Chondrocyte (in vitro differentiated cells): ENCODE results near the gene AFF2. TPM values are rescaled to one million over a fixed set of nuclear protein-coding genes. Genes with fewer than 3 reads are reported as not detected.

Experiments
- DNase-seq: peaks from one replicate; pipeline ENCODE4 v3.0.0; 2021; ENCODE audit warnings: mixed read lengths, low spot score
- H3K27ac Mint-ChIP-seq: one replicate; pipeline ENCODE4 v1.8.0; 2021; ENCODE audit warnings: mild to moderate bottlenecking, moderate library complexity, mixed read lengths; ENCODE audit not compliant: unreplicated experiment
- H3K27me3 Mint-ChIP-seq: 2 replicates; pipeline ENCODE4 v1.8.0; 2021; ENCODE audit warnings: low read depth, mixed read lengths
- H3K36me3 Mint-ChIP-seq: 2 replicates; pipeline ENCODE4 v1.8.0; 2021; ENCODE audit warnings: low read depth, mixed read lengths
- H3K4me1 Mint-ChIP-seq: 2 replicates; pipeline ENCODE4 v1.8.0; 2021; ENCODE audit warnings: low read depth, mild to moderate bottlenecking, mixed read lengths
- H3K4me3 Mint-ChIP-seq: one replicate; pipeline ENCODE4 v1.8.0; 2021; ENCODE audit warnings: mild to moderate bottlenecking, moderate library complexity, mixed read lengths; ENCODE audit not compliant: unreplicated experiment
- H3K9me3 Mint-ChIP-seq: 2 replicates; pipeline ENCODE4 v1.8.0; 2021; ENCODE audit warnings: low read depth, mixed read lengths
- total RNA-seq: library from RNA; stranded (reverse); gene quantifications from 3 replicates; pipeline ENCODE4 v1.2.1, GENCODE V29; 2021
- TF ChIP-seq, protein P1 (sequence below): fragments of 200-600 bp; sonication (generic); IDR thresholded peaks from 2 replicates; pipeline ENCODE4 v1.5.0; 2021; ENCODE audit warnings: antibody characterized with exemption, mild to moderate bottlenecking, moderate library complexity

Gene AFF2
- total RNA-seq, 1 donor from 2014 or later = 22.4 TPM

DNA sequence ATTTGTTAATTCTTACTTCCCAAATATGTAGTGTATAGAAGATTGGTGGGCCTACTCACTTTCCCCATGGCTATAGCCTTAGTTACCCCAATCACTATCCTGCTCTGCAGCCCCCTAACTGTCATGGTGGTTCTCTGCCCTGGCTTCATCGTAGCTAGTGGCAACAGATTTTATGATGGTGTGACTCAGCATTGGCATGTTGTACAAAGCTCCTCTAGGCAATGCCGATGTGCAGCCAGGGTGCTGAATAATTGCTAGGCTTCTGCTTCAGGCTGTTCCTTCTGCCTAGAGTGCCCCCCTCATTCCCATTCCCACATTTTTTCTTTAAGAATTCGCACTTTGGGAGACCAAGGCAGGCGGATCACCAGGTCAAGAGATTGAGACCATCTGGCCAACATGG is 35.2 kb downstream of the AFF2 start:
- TF ChIP-seq, protein P1, sequence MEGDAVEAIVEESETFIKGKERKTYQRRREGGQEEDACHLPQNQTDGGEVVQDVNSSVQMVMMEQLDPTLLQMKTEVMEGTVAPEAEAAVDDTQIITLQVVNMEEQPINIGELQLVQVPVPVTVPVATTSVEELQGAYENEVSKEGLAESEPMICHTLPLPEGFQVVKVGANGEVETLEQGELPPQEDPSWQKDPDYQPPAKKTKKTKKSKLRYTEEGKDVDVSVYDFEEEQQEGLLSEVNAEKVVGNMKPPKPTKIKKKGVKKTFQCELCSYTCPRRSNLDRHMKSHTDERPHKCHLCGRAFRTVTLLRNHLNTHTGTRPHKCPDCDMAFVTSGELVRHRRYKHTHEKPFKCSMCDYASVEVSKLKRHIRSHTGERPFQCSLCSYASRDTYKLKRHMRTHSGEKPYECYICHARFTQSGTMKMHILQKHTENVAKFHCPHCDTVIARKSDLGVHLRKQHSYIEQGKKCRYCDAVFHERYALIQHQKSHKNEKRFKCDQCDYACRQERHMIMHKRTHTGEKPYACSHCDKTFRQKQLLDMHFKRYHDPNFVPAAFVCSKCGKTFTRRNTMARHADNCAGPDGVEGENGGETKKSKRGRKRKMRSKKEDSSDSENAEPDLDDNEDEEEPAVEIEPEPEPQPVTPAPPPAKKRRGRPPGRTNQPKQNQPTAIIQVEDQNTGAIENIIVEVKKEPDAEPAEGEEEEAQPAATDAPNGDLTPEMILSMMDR = no peak
- no peaks in the 10 kb centered on the region for H3K9me3 Mint-ChIP-seq

DNA sequence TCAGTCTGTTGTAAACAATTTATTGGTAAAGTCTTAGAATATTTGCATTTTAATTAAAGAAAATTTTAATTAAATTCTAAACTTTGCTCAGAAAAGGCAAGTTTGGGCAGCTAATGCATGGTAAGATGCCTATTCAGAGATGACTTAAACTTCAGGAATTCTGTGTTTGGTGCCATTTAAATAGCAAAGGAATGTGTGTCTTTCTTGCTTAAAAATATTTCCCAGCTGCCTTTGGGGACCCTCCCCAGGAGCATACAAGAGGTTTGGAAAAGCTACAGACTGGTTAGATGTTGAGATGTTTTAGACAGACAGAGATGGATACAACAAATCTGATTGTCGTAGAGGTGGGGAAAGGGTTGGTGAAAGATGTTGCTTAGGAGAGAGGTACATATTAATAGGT is 36.5 kb downstream of the AFF2 start:
- H3K27me3 Mint-ChIP-seq = no peaks in the 10 kb centered on the region
- H3K27ac Mint-ChIP-seq = peak overlapping the region; percentile 15
- no peak for DNase-seq
- peaks cover 36% of the 10 kb centered on the region for H3K4me1 Mint-ChIP-seq
- no peak overlapping the region for H3K4me3 Mint-ChIP-seq
- no peaks in the 10 kb centered on the region for H3K36me3 Mint-ChIP-seq
- TF ChIP-seq, protein P1 = no peak
- H3K9me3 Mint-ChIP-seq = no peaks in the 10 kb centered on the region

More for the DNA sequence above, 35.2 kb downstream of the AFF2 start:
- Mint-ChIP-seq H3K27ac (no peak overlapping the region), H3K27me3 (no peaks in the 10 kb centered on the region), H3K4me1 (peaks cover 36% of the 10 kb centered on the region), H3K4me3 (no peak overlapping the region), H3K36me3 (no peaks in the 10 kb centered on the region)
- no peak for DNase-seq

DNA sequence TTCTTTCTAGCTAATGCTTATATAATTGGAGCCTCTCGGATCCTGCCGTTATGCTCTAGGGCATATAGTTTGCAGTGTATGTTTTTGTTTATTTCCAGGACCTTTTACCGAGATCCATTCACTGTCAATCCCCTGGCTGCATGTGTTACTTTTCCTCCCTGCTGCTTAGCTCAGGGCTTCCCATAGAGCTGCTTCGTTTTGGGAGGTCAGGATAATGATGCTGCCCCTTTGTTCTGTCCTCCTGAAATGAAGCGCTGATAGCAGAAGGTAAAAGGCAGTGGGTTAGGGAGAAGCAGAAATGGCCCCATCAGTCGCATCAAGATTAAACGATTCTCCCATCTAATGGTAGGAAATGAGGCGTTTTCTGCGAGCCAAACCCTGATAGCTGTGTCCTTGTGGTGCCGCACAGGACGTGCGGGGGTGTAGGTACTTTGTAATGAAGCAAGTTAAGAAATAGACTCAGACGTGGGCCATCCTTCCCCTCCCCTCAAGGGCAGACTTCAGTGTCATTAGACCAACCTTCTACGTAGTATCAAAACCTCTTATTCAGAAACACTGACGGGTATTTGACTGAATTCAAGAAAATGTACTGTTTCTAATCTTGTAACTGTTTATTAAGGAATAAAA is 37.3 kb downstream of the AFF2 start:
- Mint-ChIP-seq H3K4me3 (no peak overlapping the region), H3K27ac (no peak overlapping the region), H3K9me3 (no peaks in the 10 kb centered on the region), H3K4me1 (peaks cover 36% of the 10 kb centered on the region), H3K27me3 (no peaks in the 10 kb centered on the region), H3K36me3 (no peaks in the 10 kb centered on the region)
- TF ChIP-seq, protein P1 = no peak
- no peak for DNase-seq

- H3K36me3 Mint-ChIP-seq = no peaks in the 10 kb centered on the region
- TF ChIP-seq, protein P1 = no peak
- H3K9me3 Mint-ChIP-seq = no peaks in the 10 kb centered on the region
- no peaks in the 10 kb centered on the region for H3K27me3 Mint-ChIP-seq
- H3K4me1 Mint-ChIP-seq = peaks cover 36% of the 10 kb centered on the region
- no peak overlapping the region for H3K27ac Mint-ChIP-seq
- no peak for DNase-seq
- H3K4me3 Mint-ChIP-seq = no peak overlapping the region
These were observed 38.2 kb downstream of the AFF2 start for GRCh38 chrX:148538582-148538981.

- H3K4me3 Mint-ChIP-seq = no peak overlapping the region
- TF ChIP-seq, protein P1 = no peak
- H3K27ac Mint-ChIP-seq = no peak overlapping the region
- H3K9me3 Mint-ChIP-seq = no peaks in the 10 kb centered on the region
- no peak for DNase-seq
- H3K36me3 Mint-ChIP-seq = no peaks in the 10 kb centered on the region
- peaks cover 25% of the 10 kb centered on the region for H3K4me1 Mint-ChIP-seq
- no peaks in the 10 kb centered on the region for H3K27me3 Mint-ChIP-seq
These were observed 39.7 kb downstream of the AFF2 start for GRCh38 chrX:148540114-148540513.
